H1 (cell line): Measurements from ENCODE around the gene UNC5B. TPM values are rescaled to one million over a fixed set of nuclear protein-coding genes. Genes with fewer than 3 reads are reported as not detected.

ENCODE experiments used
- ATF2 ChIP-seq: IDR thresholded peaks from 2 replicates; pipeline ENCODE4 v1.6.1; 2012; ENCODE audit warnings: low read length, inconsistent platforms
- NANOG ChIP-seq: IDR thresholded peaks from 2 replicates; pipeline ENCODE4 v1.6.1; 2011; ENCODE audit warnings: low read length, low read depth, mild to moderate bottlenecking, inconsistent platforms; ENCODE audit not compliant: insufficient read depth, poor library complexity, severe bottlenecking
- YY1 ChIP-seq: IDR thresholded peaks from 2 replicates; pipeline ENCODE4 v1.6.1; 2011; ENCODE audit warnings: low read depth, mild to moderate bottlenecking, low read length
- ZNF274 ChIP-seq: IDR thresholded peaks from 2 replicates; pipeline ENCODE4 v1.7.0; 2012; ENCODE audit warnings: low read length, borderline replicate concordance; ENCODE audit errors: extremely low read depth
- polyA plus RNA-seq, 7 experiments: library from polyadenylated mRNA; depleted of rRNA in 3 of 7; stranded (reverse) in 5 of 7; unstranded in 2 of 7; fragments of >200 nt in 5 of 7; fragments of 200-250 nt in 2 of 7; gene quantifications; 1 replicate in 5 of 7; 2 replicates in 1 of 7; 4 replicates in 1 of 7; pipeline versions ENCODE4 v1.2.1 to v1.2.3, GENCODE V29; 2011 to 2013; ENCODE audit warnings: missing spikeins in 2 of 7, mixed read lengths in 2 of 7
- total RNA-seq: library from RNA; stranded (reverse); fragmentation: NEBNext Ultra II Directional; extraction: Animal tissue kit (Norgen Biotek cat#: 25700); gene quantifications from 2 replicates; pipeline ENCODE4 v1.2.1, GENCODE V29; 2021

UNC5B gene
- total and polyA plus RNA-seq, 2 of the 8 experiments (the other 6 are each of a cell fraction or from before 2014, with no cell fraction given), result 27.9 to 31.8 TPM

GRCh38 chr10:71233482-71233892 lies 21.1 kb downstream of the UNC5B start (continued):
- TF ChIP-seq ATF2, result no peak
- TF ChIP-seq NANOG, result no peak
- no peak for TF ChIP-seq ZNF274
- no peak for TF ChIP-seq YY1
